8988T (cell line): Measurements from ENCODE around the gene INSC.
"Not testable (repeated sequence)": the region's sequence is repeated elsewhere in the genome, so short reads cannot be mapped to it uniquely, and the experiment has no call there.

ENCODE experiments used
- DNase-seq: peaks from one replicate; pipeline ENCODE4 v3.0.0; 2011

Gene INSC, protein sequence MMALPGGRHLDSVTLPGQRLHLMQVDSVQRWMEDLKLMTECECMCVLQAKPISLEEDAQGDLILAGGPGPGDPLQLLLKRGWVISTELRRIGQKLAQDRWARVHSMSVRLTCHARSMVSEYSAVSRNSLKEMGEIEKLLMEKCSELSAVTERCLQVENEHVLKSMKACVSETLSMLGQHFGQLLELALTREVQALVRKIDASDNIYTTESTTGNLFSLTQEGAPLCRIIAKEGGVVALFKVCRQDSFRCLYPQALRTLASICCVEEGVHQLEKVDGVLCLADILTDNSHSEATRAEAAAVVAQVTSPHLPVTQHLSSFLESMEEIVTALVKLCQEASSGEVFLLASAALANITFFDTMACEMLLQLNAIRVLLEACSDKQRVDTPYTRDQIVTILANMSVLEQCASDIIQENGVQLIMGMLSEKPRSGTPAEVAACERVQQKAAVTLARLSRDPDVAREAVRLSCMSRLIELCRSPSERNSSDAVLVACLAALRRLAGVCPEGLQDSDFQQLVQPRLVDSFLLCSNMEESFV

DNA sequence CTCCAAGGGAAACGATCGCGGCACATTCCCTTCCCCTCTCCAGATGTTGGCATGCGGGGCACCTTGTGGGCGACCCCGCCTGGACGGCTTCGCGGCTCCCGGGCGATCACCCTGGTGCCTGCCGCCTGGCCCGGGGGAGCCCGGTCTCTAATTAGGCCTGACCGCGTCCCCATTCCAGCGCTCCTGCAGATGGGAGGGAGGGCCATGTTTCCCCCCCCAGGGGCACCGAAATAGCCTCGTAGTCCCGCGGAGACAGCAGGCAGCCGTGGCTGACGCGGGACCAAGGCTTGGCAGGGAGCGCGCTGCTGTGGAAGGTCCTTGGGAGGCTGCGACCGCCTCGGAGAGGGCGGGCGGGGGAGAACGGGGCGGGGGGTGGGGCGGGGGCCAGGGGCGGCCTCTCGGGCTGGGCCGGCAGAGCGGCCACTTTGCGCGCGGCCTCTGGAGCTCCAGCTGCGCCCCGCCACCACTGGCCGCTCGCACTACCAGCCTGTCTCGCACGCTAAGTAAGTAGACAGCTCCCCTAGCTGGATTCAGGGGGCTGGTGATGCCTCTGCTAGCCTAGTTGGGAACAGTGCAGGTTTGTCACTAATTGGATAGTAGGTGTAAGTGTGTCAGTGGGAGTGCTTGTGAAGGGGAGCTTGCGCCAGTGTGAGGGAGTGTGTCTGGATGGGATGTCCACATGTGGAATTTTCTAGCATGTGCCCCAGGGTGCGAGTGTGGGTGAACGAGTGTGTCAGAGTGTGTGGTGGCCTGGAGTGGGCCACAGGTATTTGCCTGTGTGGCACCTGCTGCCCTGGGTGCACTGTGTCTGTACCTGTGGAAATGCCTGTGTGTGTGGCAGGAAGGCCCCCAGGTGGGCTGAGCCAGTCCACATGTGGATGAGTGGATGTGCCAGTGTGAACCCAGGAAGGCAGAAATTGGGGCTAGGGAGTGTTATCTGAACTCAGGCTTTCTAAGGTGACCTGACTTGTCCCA lies at the start of gene INSC:
INSC (plus strand) TSS at position 423 of the 975 bp plus-strand sequence. CDS start 34,252 bp downstream, outside the sequence.
- DNase-seq = no peak

- not testable (repeated sequence) for DNase-seq
Observed at GRCh38 chr11:15069751-15070150, 45.0 kb upstream of the INSC start.

- no peak for DNase-seq
Observed at GRCh38 chr11:15071556-15072255, 43.0 kb upstream of the INSC start.

DNA sequence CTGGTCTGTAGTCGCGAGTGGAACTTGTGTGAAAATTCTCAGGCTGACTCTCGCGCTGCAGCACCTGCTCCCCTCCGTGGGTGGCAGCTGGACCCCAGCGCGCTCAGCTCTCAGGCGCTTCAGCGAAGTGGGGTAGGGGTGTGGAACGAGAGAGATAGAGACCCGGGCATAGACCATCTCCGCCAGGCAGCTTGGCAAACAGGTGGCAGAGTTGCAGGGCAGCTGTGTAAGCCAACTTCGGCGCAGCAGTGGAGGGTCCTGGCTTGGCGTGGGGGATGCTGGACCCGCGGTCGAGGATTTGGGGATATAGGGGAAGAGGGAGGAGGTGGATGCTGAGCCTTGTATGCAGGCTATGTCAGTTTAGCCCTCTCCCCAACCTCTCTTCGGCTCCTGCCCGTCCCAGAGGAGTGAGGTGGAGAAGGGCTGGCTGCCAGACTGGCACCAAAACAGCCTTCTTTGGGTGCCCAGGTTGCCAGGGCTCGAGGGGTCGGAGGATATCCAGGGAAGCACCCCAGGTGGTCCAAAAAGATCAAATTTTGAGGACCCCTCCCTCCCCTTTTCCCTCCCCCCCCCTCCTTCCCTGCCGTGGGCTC lies 42.1 kb upstream of the INSC start:
- no peak for DNase-seq

- DNase-seq = peak; percentile 28
Observed at GRCh38 chr11:15073361-15074205, 41.1 kb upstream of the INSC start, which contains the start of gene CALCB. CALCB (plus strand) TSS chr11:15073593; CDS start chr11:15074719, 1,126 bp downstream.

DNA sequence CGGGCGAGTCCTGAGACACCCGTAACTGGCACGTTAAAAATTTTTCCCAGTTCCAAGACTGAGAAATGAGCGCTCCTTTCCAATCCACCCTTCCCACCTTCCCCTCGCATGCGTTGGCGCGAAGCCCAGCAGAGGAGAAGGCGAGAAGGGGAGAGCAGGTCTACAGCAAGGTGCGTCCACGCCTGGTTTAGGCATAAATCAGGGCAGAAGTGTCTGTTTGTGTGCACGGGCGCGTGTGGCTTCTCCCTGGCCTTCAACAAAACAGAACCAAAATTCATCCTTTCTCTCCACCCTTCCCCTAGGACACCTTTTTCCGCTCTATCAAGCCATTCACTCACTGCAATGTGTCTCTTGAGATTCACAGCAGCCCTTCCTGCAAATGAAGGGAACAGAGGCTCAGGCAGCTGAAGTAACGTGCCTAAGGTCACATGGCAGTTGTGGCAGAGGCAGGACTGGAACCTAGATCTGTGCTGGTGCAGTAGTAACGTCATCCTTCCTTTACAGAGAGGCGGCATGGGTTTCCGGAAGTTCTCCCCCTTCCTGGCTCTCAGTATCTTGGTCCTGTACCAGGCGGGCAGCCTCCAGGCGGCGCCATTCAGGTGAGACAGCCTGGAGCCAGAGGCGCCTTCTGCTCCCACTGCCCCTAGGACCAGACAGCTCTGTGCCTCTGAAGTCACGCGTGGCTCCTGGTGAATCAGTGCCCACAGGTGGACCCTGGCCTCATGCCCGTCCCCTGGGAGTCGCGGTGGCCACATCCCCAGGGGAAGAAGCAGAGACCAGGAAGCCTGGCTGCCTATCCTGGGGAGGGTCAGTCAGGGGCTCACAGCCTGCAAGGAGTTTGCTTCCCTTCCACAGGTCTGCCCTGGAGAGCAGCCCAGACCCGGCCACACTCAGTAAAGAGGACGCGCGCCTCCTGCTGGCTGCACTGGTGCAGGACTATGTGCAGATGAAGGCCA lies 40.2 kb upstream of the INSC start:
- peak; percentile 46 for DNase-seq

- no peak for DNase-seq
Observed at GRCh38 chr11:15075162-15075526, 39.6 kb upstream of the INSC start.

DNA sequence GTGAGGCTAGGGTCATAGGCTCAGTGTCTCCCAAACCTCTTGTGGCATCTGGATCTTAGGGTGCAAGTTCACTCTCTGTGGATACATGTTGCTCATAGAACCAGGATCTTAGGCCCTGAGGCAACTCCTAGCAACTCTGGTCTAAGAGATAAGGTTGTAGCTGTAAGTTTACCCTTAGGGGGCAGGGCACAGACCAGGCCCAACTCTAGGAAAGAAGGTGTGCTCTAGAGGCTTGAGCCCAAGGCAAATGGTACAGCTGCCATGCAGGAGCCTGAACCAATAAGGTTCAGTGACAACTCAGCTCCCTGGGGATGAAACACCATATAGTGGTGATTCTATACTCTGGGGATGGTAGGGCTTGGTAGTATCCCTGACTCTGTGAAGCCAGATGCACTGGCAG lies 23.5 kb upstream of the INSC start:
- DNase-seq = no peak

DNA sequence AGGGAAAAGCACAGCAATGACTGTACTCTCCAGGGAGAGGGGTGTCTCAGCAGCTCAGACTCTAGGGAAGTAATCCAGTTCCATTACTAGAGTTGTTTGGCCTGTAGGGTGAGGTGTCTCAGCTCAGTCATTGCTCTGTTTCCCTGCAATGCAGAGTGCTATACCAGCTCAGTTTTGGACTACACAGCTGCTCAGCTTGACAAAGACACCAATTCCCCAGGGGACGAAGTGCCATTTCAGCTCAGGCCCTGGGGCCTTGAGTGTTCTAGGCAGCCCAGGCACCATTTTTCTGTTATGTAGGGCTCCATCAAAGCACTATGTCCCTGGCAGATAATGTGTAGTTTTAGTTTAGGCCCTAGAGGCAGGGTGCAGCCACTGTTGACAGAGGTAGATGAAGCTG lies 23.1 kb upstream of the INSC start:
- no peak for DNase-seq

GRCh38 chr11:15093432-15093831 lies 21.3 kb upstream of the INSC start:
- DNase-seq = no peak

DNA sequence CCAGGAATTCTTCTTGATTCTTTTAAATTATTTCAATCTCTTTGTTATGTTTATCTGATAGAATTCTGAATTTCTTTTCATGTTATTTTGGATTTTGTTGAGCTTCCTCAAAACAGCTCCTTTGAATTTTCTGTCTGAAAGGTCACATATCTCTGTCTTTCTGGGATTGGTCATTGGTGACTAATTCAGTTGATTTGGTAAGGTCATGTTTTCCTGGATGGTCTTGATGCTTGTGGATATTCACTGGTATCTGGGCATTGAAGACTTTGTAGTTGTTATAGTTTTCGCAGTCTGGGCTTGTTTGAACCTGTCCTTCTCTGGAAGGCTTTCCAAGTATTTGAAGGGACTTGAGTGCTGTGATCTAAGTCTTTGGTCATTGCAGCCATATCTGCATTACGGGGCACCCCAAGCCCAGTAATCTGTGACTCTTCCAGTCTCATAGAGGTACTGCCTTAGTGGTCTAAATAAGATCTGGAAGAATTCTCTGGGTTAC lies 18.9 kb upstream of the INSC start:
- DNase-seq = no peak

DNA sequence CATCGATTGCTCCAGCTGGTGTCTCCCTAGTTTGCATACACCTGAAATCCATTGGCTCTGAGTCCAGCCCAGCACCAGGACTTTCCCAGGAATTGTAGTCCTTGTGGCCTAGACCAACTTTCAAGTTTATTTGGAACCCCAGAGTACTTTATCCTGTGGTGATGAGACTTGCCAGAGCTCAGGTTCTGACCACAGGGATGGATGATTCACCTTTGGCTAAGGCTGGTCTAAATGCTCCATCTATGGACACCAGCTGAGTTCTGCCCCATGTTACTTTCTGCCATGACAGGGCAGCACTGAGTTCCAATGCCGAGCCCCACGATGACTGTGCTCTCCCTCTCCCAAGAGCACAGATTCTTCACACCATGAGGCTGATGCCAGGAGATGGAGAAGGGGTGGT lies 17.3 kb upstream of the INSC start:
- no peak for DNase-seq

- DNase-seq = no peak
Observed at GRCh38 chr11:15099267-15099666, 15.5 kb upstream of the INSC start.

DNA sequence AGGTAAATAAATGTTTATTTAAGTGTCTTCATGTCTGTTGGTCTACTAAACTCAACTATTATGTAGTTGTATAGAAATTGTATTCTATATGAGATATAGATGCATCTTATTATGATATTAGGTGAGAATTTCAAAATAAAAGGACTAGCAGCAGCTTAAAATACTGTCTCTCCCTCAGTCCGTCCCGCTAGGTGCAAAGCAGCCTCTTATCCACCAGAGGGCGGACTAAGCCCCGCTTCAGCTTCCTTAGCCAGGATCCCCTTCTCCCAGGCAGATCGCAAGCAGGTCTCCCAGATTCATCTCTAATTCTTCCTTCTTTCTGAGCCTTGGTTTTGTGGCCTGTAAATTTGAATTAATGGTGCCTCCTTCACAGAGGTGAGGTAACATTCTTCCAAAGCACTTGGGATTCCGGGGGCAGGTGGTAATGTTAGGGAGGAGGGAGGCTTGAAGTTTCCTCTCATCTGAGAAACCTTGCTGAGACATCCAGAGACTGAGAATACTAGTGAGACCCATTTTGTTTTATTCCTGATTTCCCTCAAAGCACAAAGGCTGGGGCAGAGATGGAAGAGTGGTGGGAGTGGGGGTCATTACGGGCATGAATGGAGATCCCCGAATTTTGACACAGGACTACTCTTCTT lies 13.5 kb upstream of the INSC start:
- DNase-seq = no peak

- no peak for DNase-seq
Observed at GRCh38 chr11:15104166-15104565, 10.6 kb upstream of the INSC start.

DNA sequence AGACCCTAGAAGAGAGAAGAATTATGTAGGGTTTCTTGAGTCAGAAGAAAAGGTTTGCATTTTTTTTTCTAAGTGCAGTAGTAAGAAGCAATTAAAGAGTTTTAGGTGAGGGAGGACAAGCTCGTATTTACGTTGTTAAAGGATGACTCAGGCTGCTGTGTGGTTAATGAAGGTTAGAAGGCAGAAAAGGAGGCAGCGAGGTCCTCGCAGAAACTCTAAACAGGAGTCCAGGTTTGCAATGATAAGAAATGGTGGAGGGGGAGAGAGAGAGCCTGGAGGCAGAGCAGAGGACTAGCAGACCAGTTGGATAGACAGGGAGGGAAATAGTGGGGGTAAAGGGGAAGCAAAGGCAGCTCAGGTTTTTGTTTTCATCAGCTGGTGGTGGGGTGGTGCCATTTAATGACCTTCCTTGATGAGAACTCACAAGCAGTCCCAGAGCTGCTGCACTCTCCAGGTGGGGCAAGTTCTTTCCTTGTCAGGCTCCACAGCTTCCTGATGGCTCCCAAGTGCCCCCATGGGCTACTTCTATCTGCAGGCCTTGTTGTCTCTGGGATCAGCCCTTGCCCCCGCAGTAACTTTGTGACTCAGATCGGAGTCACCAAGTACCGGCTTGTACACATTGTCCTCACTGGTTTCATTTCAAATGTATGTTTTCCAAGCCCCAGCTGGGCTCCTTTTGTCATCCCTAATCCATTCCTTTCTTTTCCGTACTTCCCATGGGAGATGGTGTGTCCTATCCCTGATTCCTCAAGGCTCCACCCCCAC lies 8.3 kb upstream of the INSC start:
- DNase-seq = no peak

GRCh38 chr11:15107730-15108515 lies 6.8 kb upstream of the INSC start:
- DNase-seq = no peak

- no peak for DNase-seq
Observed at GRCh38 chr11:15108592-15109130, 6.1 kb upstream of the INSC start.
